Breast epithelium (tissue), 3 donors: ENCODE data around the gene PURB.

Experiments used
- POLR2A ChIP-seq: fragments of 450-650 bp; IDR thresholded peaks from one replicate; pipeline ENCODE4 v1.6.1; 2016; ENCODE audit warnings: antibody characterized with exemption, mild to moderate bottlenecking, moderate library complexity
- TF ChIP-seq, protein P1 (sequence below), 3 donors: fragments of 450-650 bp; IDR thresholded peaks; one replicate each; pipeline ENCODE4 v1.5.1; 2016 to 2017; ENCODE audit warnings: antibody characterized with exemption in 3 of 3, mild to moderate bottlenecking in 3 of 3, moderate library complexity in 3 of 3

DNA sequence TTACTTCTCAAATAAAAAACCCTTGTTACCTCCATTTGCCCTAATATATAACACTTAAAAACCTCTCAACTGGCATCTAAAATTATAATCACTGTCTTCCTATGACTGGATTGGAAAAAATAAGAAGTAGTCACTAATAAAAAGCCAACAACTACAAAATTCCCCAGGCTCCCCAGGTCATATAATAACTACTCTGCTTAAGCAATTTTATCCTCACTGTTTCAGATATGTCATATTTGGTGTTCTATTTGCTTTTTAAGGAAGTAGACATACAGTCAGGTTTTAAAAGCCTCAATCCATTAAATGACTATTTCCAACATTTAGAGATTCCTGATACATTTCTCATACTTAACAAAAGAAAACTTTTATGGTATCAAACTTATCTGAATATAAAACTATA is 39.9 kb downstream of the PURB start:
- TF ChIP-seq, protein P1, sequence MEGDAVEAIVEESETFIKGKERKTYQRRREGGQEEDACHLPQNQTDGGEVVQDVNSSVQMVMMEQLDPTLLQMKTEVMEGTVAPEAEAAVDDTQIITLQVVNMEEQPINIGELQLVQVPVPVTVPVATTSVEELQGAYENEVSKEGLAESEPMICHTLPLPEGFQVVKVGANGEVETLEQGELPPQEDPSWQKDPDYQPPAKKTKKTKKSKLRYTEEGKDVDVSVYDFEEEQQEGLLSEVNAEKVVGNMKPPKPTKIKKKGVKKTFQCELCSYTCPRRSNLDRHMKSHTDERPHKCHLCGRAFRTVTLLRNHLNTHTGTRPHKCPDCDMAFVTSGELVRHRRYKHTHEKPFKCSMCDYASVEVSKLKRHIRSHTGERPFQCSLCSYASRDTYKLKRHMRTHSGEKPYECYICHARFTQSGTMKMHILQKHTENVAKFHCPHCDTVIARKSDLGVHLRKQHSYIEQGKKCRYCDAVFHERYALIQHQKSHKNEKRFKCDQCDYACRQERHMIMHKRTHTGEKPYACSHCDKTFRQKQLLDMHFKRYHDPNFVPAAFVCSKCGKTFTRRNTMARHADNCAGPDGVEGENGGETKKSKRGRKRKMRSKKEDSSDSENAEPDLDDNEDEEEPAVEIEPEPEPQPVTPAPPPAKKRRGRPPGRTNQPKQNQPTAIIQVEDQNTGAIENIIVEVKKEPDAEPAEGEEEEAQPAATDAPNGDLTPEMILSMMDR (IDR thresholded peaks at IDR 0.05): no peak
- TF ChIP-seq POLR2A: no peak
